Activated CD4-positive, alpha-beta memory T cell treated with anti-CD3 and anti-CD28 coated beads, Interleukin-2, amount 10 ng/mL, durations not matched to agents 7 days and 5 days (primary cell): ENCODE data around the gene CYYR1. TPM values are rescaled to one million over a fixed set of nuclear protein-coding genes. Genes with fewer than 3 reads are reported as not detected.

ENCODE experiments used
- CTCF ChIA-PET: fragments of 350-600 bp; sonication (Branson Sonifier 250); formaldehyde crosslinking; loops from one replicate; lab custom pipeline; 2021; ENCODE audit warnings: antibody characterized with exemption, inconsistent platforms; lab: Charles Lee
- POLR2A ChIA-PET: fragments of 350-600 bp; sonication (Branson Sonifier 250); formaldehyde crosslinking; loops from one replicate; lab custom pipeline; 2021; ENCODE audit warnings: antibody characterized with exemption; lab: Charles Lee
- DNase-seq: peaks from one replicate; pipeline ENCODE4 v3.0.0-alpha.2; 2020
- H3K27ac Mint-ChIP-seq: one replicate; pipeline ENCODE4 v1.8.0; 2021; ENCODE audit warnings: mild to moderate bottlenecking, mixed read lengths
- H3K27me3 Mint-ChIP-seq: one replicate; pipeline ENCODE4 v1.8.0; 2021; ENCODE audit warnings: mixed read lengths
- H3K36me3 Mint-ChIP-seq: one replicate; pipeline ENCODE4 v1.8.0; 2021; ENCODE audit warnings: low read depth, mixed read lengths
- H3K4me1 Mint-ChIP-seq: one replicate; pipeline ENCODE4 v1.8.0; 2021; ENCODE audit warnings: mixed read lengths
- H3K4me3 Mint-ChIP-seq: one replicate; pipeline ENCODE4 v1.8.0; 2021; ENCODE audit warnings: mild to moderate bottlenecking, mixed read lengths
- H3K9me3 Mint-ChIP-seq: one replicate; pipeline ENCODE4 v1.8.0; 2021; ENCODE audit warnings: mixed read lengths
- total RNA-seq, 2 experiments: library from RNA; stranded (reverse); gene quantifications; one replicate each; pipeline ENCODE4 v1.2.3, GENCODE V29; 2021

CYYR1 gene
- total RNA-seq, 2 experiments from 2014 or later: not detected

DNA sequence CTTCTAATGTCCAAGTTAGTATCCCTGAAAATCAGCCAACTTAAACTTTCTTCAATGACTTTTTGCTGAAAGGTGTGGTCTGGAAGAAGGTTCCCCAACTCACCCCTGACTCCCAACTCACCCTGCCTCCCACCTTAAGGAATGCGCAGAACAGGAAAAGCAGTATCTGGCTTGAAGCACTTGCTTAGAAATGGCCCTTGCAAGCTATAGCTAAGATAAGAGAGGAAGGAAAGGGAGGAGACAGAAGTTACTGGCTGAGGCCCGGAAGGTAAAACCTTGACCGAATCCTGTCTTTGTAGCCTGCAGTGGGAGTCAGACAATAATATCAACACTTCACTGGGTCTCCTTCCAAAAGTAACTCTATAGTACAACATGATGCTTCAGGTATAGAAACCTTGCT lies 2.9 kb downstream of the CYYR1 start:
- Mint-ChIP-seq H3K9me3 (peaks cover 4% of the 10 kb centered on the region), H3K36me3 (no peaks in the 10 kb centered on the region), H3K27me3 (peaks cover 21% of the 10 kb centered on the region), H3K4me1 (peaks cover 1% of the 10 kb centered on the region), H3K27ac (no peak overlapping the region), H3K4me3 (no peak overlapping the region)
- no peak for DNase-seq
- CTCF ChIA-PET: no interaction called here
- POLR2A ChIA-PET: no interaction called here

DNA sequence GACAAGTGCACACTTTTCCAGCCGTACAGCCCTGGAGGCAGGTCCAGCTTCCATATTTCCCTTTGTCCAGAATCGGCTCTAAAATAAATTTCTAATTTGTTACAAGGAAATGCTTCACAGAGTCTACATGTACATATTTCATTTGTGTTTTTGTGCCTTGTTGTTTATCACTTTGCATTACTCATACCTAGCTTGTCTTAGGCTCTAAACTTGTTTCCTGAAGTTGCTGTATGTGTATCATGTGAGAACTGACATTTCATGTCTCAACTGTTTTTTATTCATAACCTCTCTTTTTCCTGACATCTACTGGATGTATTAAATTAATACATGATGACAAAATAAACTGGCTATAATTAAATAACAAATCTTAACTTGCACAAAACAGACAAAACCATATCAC lies 7.5 kb downstream of the CYYR1 start:
- no peaks in the 10 kb centered on the region for H3K36me3 Mint-ChIP-seq
- H3K27me3 Mint-ChIP-seq: peaks cover under 1% of the 10 kb centered on the region
- POLR2A ChIA-PET: no interaction called here
- no peak overlapping the region for H3K4me3 Mint-ChIP-seq
- H3K27ac Mint-ChIP-seq: no peak overlapping the region
- H3K4me1 Mint-ChIP-seq: no peaks in the 10 kb centered on the region
- CTCF ChIA-PET: no interaction called here
- no peak for DNase-seq
- peaks cover 2% of the 10 kb centered on the region for H3K9me3 Mint-ChIP-seq

DNA sequence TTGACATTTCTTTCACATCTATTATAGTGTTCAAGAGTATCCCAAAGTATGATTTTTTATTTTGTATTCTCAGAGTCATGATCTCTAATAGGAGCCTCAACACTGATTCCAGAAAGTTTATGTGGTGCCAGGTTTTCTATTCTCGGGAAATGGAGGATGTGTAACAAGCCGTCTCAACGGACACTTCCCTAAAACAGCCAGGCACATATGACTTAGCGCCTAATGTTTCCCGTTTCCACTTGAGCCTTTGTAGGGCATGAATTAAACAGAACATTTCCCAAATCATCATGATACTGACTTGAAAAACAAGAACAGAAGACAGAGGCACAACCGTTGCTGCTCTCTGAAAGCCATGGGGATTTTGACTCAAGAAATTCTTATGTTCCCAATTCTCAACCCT lies 8.0 kb downstream of the CYYR1 start:
- Mint-ChIP-seq H3K27me3 (no peaks in the 10 kb centered on the region), H3K36me3 (no peaks in the 10 kb centered on the region), H3K4me3 (no peak overlapping the region), H3K27ac (no peak overlapping the region), H3K4me1 (no peaks in the 10 kb centered on the region), H3K9me3 (peaks cover 2% of the 10 kb centered on the region)
- ChIA-PET CTCF (no interaction called here), POLR2A (no interaction called here)
- DNase-seq: no peak

DNA sequence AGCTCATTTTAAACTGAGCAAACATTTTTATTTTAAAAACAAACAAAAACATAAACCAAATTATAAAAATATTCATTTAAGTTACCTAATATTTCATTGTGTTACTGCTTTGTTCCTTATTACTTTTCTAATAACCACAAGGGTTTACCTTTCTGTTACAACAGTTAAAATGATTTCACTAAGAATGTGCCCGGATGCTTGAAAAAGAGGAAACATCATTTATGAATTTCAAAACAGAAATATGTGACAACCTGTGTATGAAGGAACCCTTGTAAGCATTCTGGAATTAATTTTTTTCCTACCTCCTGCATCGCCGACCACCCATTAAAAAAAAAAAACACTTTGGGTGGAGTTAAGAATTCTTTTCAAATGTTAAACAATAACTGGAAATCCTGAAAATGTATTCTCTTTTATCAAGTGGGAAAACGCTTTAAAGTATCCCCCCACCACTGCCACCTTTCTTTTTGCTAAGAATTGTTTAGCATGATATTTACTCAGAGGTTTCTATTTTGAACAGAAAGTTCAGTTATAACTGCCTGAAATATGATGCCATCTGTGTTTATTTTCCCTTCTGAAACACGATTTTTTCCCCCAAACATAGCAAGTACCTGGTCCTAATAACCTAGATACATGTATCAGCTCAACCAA lies 9.1 kb downstream of the CYYR1 start:
- Mint-ChIP-seq H3K27me3 (no peaks in the 10 kb centered on the region), H3K9me3 (peaks cover under 1% of the 10 kb centered on the region), H3K4me1 (no peaks in the 10 kb centered on the region), H3K36me3 (no peaks in the 10 kb centered on the region), H3K4me3 (no peak overlapping the region), H3K27ac (no peak overlapping the region)
- ChIA-PET CTCF (no interaction called here), POLR2A (no interaction called here)
- no peak for DNase-seq

DNA sequence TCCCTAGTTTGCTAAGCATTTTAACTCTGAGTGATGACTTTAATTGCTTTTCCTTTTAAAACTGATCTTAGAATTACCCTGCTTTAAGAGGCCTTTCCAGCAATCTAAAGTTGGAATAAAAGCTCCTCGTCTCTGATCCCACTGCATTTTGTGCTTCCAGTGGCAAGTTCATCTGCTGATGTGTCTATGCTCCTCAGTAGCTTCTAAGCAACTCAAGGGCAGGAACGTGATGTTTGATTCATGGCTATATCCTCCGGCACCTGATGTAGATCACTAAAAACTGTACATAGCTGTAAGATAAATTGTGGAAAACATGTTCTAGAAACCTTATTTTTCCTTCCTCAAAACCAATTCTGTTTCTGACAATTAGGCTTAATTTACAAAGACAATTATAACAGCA lies 12.5 kb downstream of the CYYR1 start:
- Mint-ChIP-seq H3K27ac (no peak overlapping the region), H3K4me3 (no peak overlapping the region), H3K27me3 (no peaks in the 10 kb centered on the region), H3K9me3 (no peaks in the 10 kb centered on the region), H3K4me1 (no peaks in the 10 kb centered on the region), H3K36me3 (no peaks in the 10 kb centered on the region)
- CTCF ChIA-PET: no interaction called here
- no peak for DNase-seq
- POLR2A ChIA-PET: no interaction called here

DNA sequence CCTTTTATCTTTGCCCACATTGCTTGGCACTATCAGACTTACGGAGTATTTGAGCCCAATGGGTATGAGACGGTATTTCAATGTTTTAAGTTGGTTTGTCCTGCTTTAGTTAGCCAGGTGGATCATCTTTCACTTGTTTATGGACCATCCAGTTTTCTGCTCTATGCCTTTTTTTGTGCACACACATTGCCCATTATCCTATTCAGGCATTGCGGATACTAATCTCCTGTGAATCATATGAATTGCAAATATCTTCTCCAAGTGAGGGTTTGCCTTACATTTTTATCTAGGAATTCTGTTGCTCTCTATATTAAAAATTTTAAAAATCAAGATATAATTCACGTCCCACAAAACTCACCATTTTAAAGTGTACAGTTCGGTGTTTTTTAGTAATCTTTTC lies 14.0 kb downstream of the CYYR1 start:
- Mint-ChIP-seq H3K27ac (no peak overlapping the region), H3K9me3 (no peaks in the 10 kb centered on the region), H3K4me3 (no peak overlapping the region), H3K27me3 (no peaks in the 10 kb centered on the region), H3K36me3 (no peaks in the 10 kb centered on the region), H3K4me1 (no peaks in the 10 kb centered on the region)
- DNase-seq: no peak
- POLR2A ChIA-PET: no interaction called here
- CTCF ChIA-PET: no interaction called here

DNA sequence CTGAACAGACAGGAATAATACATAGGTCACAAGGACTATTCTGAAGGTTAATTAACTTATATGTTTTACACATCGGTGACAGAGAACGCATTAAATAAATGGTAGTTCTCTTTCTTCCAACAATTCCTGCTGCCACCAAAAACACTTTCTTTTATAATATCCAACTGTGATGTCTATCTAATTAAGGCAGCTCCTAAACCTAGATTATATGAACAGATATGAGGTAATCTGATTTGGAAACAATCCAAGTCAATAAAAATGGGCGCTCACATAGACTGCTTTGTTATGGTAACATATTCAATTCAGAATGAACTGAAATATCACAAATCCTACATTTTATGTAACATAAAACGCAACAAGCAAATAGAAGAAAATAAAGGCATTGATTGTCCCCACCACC lies 16.0 kb downstream of the CYYR1 start:
- H3K4me1 Mint-ChIP-seq: no peaks in the 10 kb centered on the region
- no peak overlapping the region for H3K4me3 Mint-ChIP-seq
- no peak overlapping the region for H3K27ac Mint-ChIP-seq
- no peaks in the 10 kb centered on the region for H3K27me3 Mint-ChIP-seq
- ChIA-PET POLR2A (no interaction called here), CTCF (no interaction called here)
- DNase-seq: no peak
- no peaks in the 10 kb centered on the region for H3K9me3 Mint-ChIP-seq
- no peaks in the 10 kb centered on the region for H3K36me3 Mint-ChIP-seq

DNA sequence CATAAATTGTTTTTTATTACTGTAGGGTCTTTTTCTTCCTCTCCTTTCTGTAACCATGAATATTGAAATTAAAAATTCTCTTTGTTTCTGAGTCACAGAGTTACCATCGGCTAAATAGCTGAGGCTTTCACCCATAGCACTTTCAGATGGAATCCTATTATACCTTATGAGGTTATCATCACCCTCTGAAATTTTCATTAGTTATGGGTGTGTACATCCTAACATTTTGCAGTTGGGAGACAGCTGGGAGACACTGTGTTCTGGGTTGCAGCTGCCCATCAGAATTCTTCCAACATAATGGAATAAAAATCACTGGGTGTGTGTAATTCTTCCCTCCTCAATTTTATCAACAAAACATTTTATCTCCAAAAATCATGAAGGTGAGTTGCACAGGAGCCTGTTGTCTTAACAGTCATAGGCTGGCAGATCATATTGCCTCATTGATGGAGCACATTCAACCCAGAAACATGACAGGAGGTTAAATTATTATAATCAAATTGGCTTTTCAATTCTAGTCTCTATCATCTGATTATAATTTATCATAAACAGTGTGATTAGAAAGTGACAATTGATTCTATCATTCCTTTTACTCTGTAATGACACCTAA lies 17.4 kb downstream of the CYYR1 start:
- H3K9me3 Mint-ChIP-seq: no peaks in the 10 kb centered on the region
- no peaks in the 10 kb centered on the region for H3K36me3 Mint-ChIP-seq
- H3K4me1 Mint-ChIP-seq: no peaks in the 10 kb centered on the region
- ChIA-PET POLR2A (no interaction called here), CTCF (no interaction called here)
- DNase-seq: no peak
- H3K27me3 Mint-ChIP-seq: no peaks in the 10 kb centered on the region
- no peak overlapping the region for H3K27ac Mint-ChIP-seq
- no peak overlapping the region for H3K4me3 Mint-ChIP-seq

DNA sequence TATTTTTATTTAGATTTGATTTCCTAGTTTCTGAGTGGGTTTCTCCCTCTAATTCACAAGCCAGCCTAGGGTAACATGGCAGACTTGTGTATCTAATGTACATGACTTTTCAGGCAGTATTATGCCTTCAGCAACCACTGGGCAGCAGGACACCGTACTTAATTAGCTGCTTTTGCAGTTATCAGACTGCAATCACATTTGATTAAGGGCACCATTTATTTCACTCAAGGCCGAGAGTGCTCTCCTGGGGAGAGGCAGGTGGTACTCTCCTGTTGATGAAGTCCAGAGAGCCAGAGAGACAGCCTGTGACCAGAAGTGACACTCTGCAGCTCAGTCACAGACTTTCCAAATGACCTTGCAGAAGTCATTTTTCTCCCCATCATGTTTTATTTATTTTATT lies 18.7 kb downstream of the CYYR1 start:
- no peak for DNase-seq
- no peaks in the 10 kb centered on the region for H3K36me3 Mint-ChIP-seq
- H3K4me1 Mint-ChIP-seq: no peaks in the 10 kb centered on the region
- no peak overlapping the region for H3K4me3 Mint-ChIP-seq
- no peak overlapping the region for H3K27ac Mint-ChIP-seq
- H3K9me3 Mint-ChIP-seq: no peaks in the 10 kb centered on the region
- CTCF ChIA-PET: no interaction called here
- POLR2A ChIA-PET: no interaction called here
- no peaks in the 10 kb centered on the region for H3K27me3 Mint-ChIP-seq

DNA sequence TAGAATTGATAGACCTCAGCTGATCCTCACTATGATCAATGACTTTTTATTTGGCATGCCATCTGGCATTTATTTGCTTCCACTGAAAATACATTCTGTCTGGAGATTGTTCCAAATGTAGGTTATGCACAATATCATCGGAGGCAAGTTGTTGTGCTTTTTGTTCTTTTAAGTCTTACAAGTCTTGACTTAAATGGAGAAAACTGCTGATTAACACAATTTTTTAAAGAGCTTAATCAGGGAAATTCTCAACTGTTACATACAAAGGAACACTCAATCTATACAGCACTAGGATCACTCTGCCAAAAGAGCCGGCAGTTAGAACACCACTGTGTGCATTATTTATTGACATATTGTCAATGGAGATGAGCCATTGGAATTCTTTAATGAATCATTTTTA lies 19.2 kb downstream of the CYYR1 start:
- DNase-seq: no peak
- ChIA-PET CTCF (no interaction called here), POLR2A (no interaction called here)
- Mint-ChIP-seq H3K27me3 (no peaks in the 10 kb centered on the region), H3K9me3 (no peaks in the 10 kb centered on the region), H3K4me1 (no peaks in the 10 kb centered on the region), H3K4me3 (no peak overlapping the region), H3K27ac (no peak overlapping the region), H3K36me3 (no peaks in the 10 kb centered on the region)

DNA sequence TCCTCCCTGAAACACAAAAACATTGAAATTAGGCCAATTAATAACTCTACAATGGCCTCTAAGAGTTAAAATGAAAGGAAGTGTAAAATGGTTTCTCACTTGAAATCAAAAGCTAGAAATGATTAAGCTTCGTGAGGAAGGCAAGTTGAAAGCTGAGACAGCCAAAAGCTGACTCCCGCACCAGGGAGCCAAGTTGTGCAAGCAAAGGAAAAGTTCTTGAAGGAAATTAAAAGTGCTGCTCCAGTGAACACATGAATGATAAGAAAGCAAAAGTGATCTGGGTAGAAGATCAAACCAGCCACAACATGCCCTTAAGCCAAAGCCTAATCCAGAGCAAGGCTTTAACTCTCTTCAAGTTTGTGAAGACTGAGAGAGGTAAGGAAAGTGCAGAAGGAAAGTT lies 22.8 kb downstream of the CYYR1 start:
- H3K27me3 Mint-ChIP-seq: no peaks in the 10 kb centered on the region
- no peaks in the 10 kb centered on the region for H3K4me1 Mint-ChIP-seq
- H3K36me3 Mint-ChIP-seq: no peaks in the 10 kb centered on the region
- H3K4me3 Mint-ChIP-seq: no peak overlapping the region
- POLR2A ChIA-PET: no interaction called here
- no peak for DNase-seq
- no peaks in the 10 kb centered on the region for H3K9me3 Mint-ChIP-seq
- CTCF ChIA-PET: no interaction called here
- no peak overlapping the region for H3K27ac Mint-ChIP-seq

DNA sequence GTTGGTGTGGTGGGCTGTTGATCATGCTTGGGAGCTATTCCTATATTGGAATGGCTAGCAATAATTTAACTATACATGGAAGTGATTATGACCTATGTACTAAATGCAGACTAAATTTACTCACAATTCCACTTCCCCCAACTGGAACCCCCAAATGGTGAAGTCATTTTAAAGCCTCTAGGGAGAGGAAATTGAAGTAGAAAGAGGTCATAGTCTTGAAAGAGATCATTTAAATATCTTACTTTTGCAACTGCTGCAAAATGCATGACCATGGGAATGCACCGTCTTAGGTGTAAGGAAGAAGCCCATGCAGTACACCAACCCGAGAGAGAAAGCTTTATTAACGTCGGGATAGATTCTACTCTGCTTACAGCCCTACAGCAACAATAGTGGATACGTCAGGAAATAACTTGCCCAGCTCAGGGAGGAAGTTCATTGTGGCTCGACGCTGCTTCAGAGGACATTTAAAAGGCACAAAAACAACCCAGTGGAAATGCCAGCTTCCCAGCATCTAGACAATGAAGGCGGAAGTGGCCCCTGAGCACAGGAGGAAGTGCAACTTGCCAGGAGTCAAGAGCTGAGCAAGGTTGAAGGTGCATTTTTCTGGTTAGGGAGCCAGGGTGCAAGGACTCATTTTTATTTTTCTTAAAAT lies 26.5 kb downstream of the CYYR1 start:
- Mint-ChIP-seq H3K9me3 (no peaks in the 10 kb centered on the region), H3K4me1 (no peaks in the 10 kb centered on the region)
- CTCF ChIA-PET: no interaction called here

DNA sequence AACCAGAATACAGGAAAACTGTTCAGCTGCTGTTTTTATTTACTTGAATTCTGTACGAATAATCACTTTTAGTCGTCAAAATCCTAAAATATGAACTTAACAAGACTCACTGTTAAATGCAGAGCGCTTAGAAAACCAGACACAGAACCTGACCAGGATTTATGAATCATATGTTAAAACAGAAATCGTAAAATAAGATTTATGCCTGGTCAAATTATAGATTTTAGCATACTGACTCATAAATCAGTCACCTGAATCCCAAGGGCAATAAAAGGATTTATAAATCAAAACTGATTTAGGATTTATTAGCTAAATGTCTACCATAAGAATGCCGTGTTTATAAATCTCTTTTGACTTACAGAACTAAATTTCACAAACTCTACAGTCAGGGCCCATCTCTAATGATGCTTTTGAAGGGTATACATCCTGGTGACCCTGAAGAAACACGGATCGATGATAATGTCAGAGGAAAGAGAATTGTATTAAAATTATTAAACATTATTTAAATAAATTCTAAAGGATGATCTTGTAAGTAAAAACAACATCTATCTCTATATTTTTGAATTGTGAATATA lies 28.8 kb downstream of the CYYR1 start:
- H3K36me3 Mint-ChIP-seq: no peaks in the 10 kb centered on the region
- no peak overlapping the region for H3K4me3 Mint-ChIP-seq
- H3K4me1 Mint-ChIP-seq: no peaks in the 10 kb centered on the region
- POLR2A ChIA-PET: no interaction called here
- H3K27me3 Mint-ChIP-seq: no peaks in the 10 kb centered on the region
- H3K9me3 Mint-ChIP-seq: no peaks in the 10 kb centered on the region
- H3K27ac Mint-ChIP-seq: no peak overlapping the region
- CTCF ChIA-PET: no interaction called here
- DNase-seq: no peak

More for the DNA sequence above, 26.5 kb downstream of the CYYR1 start:
- POLR2A ChIA-PET: no interaction called here
- H3K4me3 Mint-ChIP-seq: no peak overlapping the region
- no peak for DNase-seq
- no peaks in the 10 kb centered on the region for H3K27me3 Mint-ChIP-seq
- H3K36me3 Mint-ChIP-seq: no peaks in the 10 kb centered on the region
- no peak overlapping the region for H3K27ac Mint-ChIP-seq

DNA sequence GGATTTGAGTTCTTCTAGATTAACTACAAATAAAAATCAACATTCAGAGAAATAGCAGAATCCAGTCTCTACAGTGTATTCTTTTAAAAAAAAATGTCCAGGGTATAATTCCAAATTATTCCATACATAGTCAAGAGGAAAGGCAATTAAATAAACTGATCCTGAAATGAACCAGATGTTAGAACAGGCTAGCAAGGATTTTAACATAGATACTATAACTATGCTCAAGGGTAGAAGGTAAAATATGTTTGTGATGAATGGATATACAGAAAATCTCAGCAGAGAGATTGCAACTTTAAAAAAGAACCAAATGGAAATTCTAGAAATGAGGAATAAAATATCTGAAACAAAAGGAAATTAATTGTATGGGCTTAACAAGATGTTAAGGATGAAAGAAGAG lies 32.4 kb downstream of the CYYR1 start:
- H3K9me3 Mint-ChIP-seq: peaks cover 3% of the 10 kb centered on the region
- POLR2A ChIA-PET: no interaction called here

More for the DNA sequence above, 32.4 kb downstream of the CYYR1 start:
- Mint-ChIP-seq H3K4me1 (no peaks in the 10 kb centered on the region), H3K27me3 (no peaks in the 10 kb centered on the region), H3K27ac (no peak overlapping the region), H3K4me3 (no peak overlapping the region), H3K36me3 (no peaks in the 10 kb centered on the region)
- no peak for DNase-seq
- CTCF ChIA-PET: no interaction called here
